Neural cell (in vitro differentiated cells): ENCODE measurements around the gene FGF2.

Experiments
- CTCF ChIP-seq: fragments of 450-650 bp; IDR thresholded peaks from 2 replicates; pipeline ENCODE4 v1.5.1; 2014; ENCODE audit warnings: antibody characterized with exemption, mild to moderate bottlenecking, moderate library complexity; ENCODE audit not compliant: poor library complexity, severe bottlenecking
- EP300 ChIP-seq: fragments of 450-650 bp; conservative IDR thresholded peaks from 2 replicates; pipeline ENCODE4 v1.6.1; 2014; ENCODE audit warnings: antibody characterized with exemption, mild to moderate bottlenecking, moderate library complexity; ENCODE audit not compliant: poor library complexity, severe bottlenecking
- EZH2 ChIP-seq: fragments of 200-600, 300-800 bp; shearing (Covaris generic), sonication (generic); IDR thresholded peaks from 2 replicates; pipeline ENCODE4 v1.6.1; 2014; ENCODE audit warnings: antibody characterized with exemption, low read length, borderline replicate concordance, mild to moderate bottlenecking; ENCODE audit not compliant: insufficient read depth, poor library complexity, severe bottlenecking
- POLR2AphosphoS5 ChIP-seq: IDR thresholded peaks from 2 replicates; pipeline ENCODE4 v1.6.1; 2012
- RAD21 ChIP-seq: fragments of 450-650 bp; conservative IDR thresholded peaks from 2 replicates; pipeline ENCODE4 v1.6.1; 2014; ENCODE audit warnings: antibody characterized with exemption, mild to moderate bottlenecking, moderate library complexity
- REST ChIP-seq: IDR thresholded peaks from 2 replicates; pipeline ENCODE4 v1.6.1; 2012; ENCODE audit warnings: borderline replicate concordance
- SMC3 ChIP-seq: fragments of 450-650 bp; conservative IDR thresholded peaks from 2 replicates; pipeline ENCODE4 v1.6.1; 2014; ENCODE audit warnings: antibody characterized with exemption, mild to moderate bottlenecking, moderate library complexity; ENCODE audit not compliant: poor library complexity

DNA sequence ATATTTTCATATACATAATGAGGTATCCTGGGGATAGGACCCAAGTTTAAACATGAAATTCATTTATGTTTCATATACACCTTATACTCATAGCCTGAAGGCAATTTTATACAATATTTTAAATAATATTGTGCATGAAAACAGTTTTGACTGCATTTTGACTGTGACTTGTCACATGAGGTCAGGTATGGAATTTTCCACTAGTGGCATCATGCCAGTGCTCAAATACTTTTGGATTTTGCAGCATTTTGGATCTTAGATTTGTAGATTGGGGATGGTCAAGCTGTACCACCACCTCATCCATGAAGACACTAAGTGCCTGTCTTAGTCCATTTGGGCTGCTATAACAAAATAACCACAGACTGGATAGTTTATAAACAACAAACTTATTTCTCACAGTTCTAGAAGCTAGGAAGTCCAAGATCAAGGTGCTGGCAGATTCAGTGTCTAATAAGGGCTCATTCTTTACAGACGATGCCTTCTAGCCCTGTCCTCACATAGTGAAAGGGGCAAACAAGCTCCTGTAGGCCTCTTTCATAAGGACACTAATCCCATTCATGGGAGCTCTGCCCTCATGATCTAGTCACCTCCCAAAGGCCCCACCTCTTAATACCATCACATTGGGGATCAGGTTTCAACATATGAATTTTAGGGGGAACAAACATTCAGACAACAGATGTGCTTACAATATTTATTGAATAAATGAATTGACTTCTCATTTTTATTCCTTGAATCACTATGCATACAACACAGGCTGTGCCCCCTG lies 86.4 kb downstream of the FGF2 start:
- no peak for TF ChIP-seq CTCF
- no peak for TF ChIP-seq EZH2
- no peak for TF ChIP-seq POLR2AphosphoS5
- no peak for TF ChIP-seq SMC3
- TF ChIP-seq RAD21: no peak
- no peak for TF ChIP-seq EP300
- no peak for TF ChIP-seq REST
